ENCODE measurements around the gene ANKRD36C. TPM values are rescaled to one million over a fixed set of nuclear protein-coding genes. Genes with fewer than 3 reads are reported as not detected.
"Not testable (repeated sequence)": the region's sequence is repeated elsewhere in the genome, so short reads cannot be mapped to it uniquely, and the experiment has no call there.

The ANKRD36C gene
- total RNA-seq, 1 donor from 2014 or later, result 37.6 TPM

DNA sequence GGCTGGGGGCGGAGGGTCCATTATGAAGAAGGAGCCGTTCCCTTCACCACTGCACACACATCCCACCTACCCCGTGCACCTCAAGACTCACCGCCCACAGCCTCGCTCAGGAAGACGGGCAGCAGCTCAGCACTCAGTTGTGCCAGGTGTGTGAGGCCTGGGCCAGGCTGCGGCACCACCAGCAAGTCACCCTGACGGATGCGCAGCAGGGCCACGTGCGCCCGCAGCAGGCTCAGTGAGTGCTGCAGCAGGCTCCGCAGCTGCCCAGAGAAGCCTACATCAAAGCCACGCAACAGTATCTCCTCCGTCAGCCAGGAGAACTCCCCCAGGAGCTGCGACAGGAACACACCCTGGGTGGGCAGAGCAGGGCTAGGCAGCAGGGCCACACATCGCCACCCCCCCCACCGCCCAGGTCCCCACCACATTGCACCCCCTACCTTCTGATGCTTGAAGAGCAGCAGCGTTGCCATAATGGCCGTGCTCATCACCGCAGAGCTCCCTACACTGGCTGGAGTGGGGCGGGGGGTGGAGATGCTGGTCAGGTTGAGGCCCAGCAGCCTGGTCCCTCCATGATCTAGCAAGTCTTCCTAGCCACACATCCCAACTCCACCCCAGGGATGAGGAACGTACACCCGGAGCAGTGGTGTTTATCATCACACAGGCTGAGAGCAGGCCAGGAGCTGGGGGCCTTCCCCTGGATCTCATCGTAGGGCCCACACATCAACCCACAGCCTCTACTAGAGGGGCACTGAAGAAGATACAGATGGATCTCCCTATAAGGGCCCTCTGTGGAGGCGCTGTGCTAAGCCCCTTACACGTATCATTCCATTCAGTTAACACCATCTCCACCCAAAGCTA lies 32.9 kb upstream of the ANKRD36C start:
- peaks cover 4% of the 10 kb centered on the region for H3K27me3 Mint-ChIP-seq (ENCODE audit: unreplicated experiment)
- no peak for DNase-seq (ENCODE audit: low spot score)
- TF ChIP-seq, protein P1, sequence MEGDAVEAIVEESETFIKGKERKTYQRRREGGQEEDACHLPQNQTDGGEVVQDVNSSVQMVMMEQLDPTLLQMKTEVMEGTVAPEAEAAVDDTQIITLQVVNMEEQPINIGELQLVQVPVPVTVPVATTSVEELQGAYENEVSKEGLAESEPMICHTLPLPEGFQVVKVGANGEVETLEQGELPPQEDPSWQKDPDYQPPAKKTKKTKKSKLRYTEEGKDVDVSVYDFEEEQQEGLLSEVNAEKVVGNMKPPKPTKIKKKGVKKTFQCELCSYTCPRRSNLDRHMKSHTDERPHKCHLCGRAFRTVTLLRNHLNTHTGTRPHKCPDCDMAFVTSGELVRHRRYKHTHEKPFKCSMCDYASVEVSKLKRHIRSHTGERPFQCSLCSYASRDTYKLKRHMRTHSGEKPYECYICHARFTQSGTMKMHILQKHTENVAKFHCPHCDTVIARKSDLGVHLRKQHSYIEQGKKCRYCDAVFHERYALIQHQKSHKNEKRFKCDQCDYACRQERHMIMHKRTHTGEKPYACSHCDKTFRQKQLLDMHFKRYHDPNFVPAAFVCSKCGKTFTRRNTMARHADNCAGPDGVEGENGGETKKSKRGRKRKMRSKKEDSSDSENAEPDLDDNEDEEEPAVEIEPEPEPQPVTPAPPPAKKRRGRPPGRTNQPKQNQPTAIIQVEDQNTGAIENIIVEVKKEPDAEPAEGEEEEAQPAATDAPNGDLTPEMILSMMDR (IDR thresholded peaks at IDR 0.05; ENCODE audit: unreplicated experiment), result no peak
- H3K27ac Mint-ChIP-seq (ENCODE audit: unreplicated experiment), result no peak overlapping the region
- H3K4me3 Mint-ChIP-seq (ENCODE audit: unreplicated experiment), result no peak overlapping the region
- no peaks in the 10 kb centered on the region for H3K9me3 Mint-ChIP-seq (ENCODE audit: unreplicated experiment)
- H3K36me3 Mint-ChIP-seq (ENCODE audit: low read depth, unreplicated experiment), result no peaks in the 10 kb centered on the region
- no peaks in the 10 kb centered on the region for H3K4me1 Mint-ChIP-seq (ENCODE audit: unreplicated experiment)

DNA sequence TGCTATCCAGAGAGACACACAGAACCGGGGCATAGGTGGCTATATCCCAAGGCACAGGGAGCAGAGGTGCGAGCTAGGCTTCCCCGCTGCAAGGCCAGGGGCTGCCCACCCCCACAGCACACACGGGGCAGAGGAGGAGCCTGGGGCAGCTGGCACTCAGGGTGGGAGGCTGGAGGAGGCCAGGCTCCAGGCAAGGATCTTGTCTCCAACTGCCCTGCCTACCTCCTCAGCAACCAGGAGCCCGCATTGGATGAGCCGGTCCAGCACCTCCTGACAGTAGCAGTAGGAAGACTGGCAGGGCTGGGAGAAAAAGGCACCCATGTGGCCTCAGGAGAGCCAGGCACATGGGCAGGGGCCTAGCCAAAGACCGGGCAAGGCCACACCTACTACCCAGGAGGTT lies 32.1 kb upstream of the ANKRD36C start:
- not testable (repeated sequence) for H3K4me1 Mint-ChIP-seq (ENCODE audit: unreplicated experiment); H3K36me3 Mint-ChIP-seq (ENCODE audit: low read depth, unreplicated experiment); H3K9me3 Mint-ChIP-seq (ENCODE audit: unreplicated experiment); H3K4me3 Mint-ChIP-seq (ENCODE audit: unreplicated experiment); DNase-seq (ENCODE audit: low spot score); H3K27ac Mint-ChIP-seq (ENCODE audit: unreplicated experiment); H3K27me3 Mint-ChIP-seq (ENCODE audit: unreplicated experiment)

DNA sequence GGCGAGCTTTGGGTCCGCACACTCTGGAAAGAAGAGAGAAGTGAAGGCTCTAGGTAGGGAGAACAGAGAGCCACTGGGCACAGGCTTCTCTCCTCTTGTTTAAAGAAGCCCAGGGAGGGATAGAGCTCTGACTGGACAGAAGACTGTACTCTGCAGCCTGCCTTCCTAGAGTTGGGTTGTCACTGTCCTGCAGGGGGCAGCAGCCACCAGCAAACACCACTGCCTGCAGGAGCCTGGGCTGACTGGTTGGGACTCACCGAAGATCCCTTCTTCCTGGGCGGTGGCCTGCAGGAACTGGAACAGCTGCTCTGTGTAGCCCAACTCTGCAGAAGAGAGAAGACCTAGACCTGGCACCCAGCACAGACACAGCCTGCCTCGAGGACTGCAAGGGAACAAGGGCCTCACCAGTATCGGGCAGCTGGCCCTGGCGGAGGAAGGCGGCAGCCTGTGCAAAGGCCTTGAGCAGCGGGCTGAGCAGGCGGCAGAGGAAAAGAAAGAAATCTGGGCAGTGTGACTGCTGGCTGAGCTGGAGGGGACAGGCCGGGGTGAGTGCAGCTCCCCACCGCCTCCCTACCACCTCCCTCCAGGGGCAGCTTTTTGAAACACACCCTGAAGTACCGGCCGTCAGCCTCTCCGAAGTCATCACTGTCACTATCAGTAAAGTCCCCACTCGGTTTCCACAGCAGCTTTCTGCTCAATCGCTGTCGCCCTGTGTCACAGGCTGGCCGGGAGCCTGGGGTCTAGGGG lies 31.2 kb upstream of the ANKRD36C start:
- not testable (repeated sequence) for H3K4me1 Mint-ChIP-seq (ENCODE audit: unreplicated experiment); H3K4me3 Mint-ChIP-seq (ENCODE audit: unreplicated experiment); H3K27me3 Mint-ChIP-seq (ENCODE audit: unreplicated experiment); H3K27ac Mint-ChIP-seq (ENCODE audit: unreplicated experiment); H3K36me3 Mint-ChIP-seq (ENCODE audit: low read depth, unreplicated experiment); H3K9me3 Mint-ChIP-seq (ENCODE audit: unreplicated experiment)
- TF ChIP-seq, protein P1 (IDR thresholded peaks at IDR 0.05; ENCODE audit: unreplicated experiment), result peak; percentile 61
- peak; percentile 89 for DNase-seq (ENCODE audit: low spot score)

DNA sequence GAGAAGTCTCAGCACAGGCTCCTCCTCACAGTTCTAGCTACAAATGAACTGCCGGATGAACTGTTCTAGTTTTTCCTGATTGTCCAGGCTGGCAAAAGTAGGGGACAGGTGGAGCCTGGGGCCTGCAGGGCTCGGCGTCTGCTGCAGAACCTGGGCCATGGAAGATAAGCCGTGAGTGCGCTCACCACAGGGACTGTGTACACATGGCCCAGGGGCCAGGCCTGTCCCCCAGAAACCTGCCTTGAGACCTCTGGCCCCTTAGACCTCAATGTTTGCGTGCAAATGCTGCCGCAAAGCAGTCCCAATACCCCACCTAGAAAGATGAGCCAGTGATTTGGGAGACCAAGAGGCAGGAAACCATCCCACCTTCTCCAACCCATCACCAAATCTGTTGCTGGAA lies 30.5 kb upstream of the ANKRD36C start:
- H3K9me3 Mint-ChIP-seq (ENCODE audit: unreplicated experiment); H3K27ac Mint-ChIP-seq (ENCODE audit: unreplicated experiment); DNase-seq (ENCODE audit: low spot score); H3K4me1 Mint-ChIP-seq (ENCODE audit: unreplicated experiment); H3K36me3 Mint-ChIP-seq (ENCODE audit: low read depth, unreplicated experiment); H3K27me3 Mint-ChIP-seq (ENCODE audit: unreplicated experiment); H3K4me3 Mint-ChIP-seq (ENCODE audit: unreplicated experiment): not testable (repeated sequence)

DNA sequence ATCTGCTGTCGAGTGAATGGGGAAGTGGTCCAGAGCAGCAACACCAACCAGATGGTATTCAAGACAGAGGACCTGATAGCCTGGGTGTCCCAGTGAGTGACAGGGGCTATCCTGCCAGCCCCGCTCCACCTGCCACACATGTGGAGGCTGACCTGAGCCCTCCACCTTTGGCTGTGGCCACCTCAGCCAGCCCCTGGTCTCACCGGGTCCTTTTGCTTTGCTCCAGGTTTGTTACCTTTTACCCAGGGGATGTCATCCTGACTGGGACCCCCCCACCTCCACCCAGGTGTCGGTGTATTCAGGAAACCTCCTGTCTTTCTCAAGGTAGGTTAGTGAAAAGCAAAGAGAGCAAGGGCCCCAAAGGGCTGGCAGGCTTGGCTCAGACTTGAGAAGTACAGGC lies 29.5 kb upstream of the ANKRD36C start:
- not testable (repeated sequence) for H3K27me3 Mint-ChIP-seq (ENCODE audit: unreplicated experiment); H3K27ac Mint-ChIP-seq (ENCODE audit: unreplicated experiment); H3K9me3 Mint-ChIP-seq (ENCODE audit: unreplicated experiment); H3K4me1 Mint-ChIP-seq (ENCODE audit: unreplicated experiment); DNase-seq (ENCODE audit: low spot score); H3K4me3 Mint-ChIP-seq (ENCODE audit: unreplicated experiment); H3K36me3 Mint-ChIP-seq (ENCODE audit: low read depth, unreplicated experiment)

DNA sequence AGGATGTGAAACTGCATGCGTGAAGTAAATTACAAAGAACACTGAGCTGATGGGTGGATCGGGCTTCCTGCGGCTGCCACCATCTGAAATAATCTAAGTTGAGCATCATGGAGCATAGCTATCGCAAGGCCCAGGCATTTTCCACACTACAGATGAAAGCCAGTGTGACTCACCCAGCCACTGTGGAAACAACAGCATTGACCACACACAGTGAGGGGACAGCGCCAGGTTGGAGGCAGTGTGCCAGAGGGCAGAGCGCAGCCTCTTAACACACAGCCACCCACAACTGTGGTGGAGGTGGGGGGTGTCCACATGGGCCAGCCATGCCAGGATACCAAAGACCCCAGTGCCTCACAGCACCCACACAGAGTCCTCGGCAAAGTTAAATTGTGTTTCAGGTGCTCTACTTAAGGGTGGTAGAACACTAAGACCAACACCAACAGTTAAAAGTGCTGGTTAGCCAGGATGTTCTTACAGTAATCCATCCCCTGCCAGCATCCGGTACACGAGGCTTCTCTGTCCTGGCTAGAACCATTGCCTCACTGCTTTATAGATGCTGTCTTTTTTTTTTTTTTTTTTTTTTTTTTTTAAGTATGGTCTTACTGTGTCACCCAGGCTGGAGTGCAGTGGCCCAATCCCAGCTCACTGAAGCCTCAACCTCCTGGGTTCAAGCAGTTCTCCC lies 28.4 kb upstream of the ANKRD36C start:
- H3K27me3 Mint-ChIP-seq (ENCODE audit: unreplicated experiment); H3K4me1 Mint-ChIP-seq (ENCODE audit: unreplicated experiment); DNase-seq (ENCODE audit: low spot score); H3K27ac Mint-ChIP-seq (ENCODE audit: unreplicated experiment); H3K4me3 Mint-ChIP-seq (ENCODE audit: unreplicated experiment); H3K36me3 Mint-ChIP-seq (ENCODE audit: low read depth, unreplicated experiment); H3K9me3 Mint-ChIP-seq (ENCODE audit: unreplicated experiment): not testable (repeated sequence)

DNA sequence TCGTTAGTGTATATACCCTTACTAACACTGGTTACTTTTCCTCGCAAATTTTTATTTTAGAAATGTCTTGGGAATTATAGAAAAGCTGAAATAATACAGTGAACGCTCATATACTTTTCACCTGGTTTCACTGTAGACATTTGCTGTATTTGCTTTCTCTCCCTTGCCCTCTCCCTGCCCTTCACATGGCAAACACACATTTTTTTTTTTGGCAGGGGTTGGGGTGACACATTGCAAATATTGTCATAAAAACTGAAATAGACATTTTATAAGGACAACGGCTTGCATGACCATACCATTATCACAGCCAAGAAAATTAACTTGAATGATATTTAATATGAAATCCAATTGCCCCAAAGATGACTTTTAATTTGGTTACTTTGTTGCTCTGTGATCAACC lies 24.7 kb upstream of the ANKRD36C start:
- not testable (repeated sequence) for H3K36me3 Mint-ChIP-seq (ENCODE audit: low read depth, unreplicated experiment); H3K4me3 Mint-ChIP-seq (ENCODE audit: unreplicated experiment); DNase-seq (ENCODE audit: low spot score); H3K27me3 Mint-ChIP-seq (ENCODE audit: unreplicated experiment); H3K4me1 Mint-ChIP-seq (ENCODE audit: unreplicated experiment); H3K27ac Mint-ChIP-seq (ENCODE audit: unreplicated experiment); H3K9me3 Mint-ChIP-seq (ENCODE audit: unreplicated experiment)

DNA sequence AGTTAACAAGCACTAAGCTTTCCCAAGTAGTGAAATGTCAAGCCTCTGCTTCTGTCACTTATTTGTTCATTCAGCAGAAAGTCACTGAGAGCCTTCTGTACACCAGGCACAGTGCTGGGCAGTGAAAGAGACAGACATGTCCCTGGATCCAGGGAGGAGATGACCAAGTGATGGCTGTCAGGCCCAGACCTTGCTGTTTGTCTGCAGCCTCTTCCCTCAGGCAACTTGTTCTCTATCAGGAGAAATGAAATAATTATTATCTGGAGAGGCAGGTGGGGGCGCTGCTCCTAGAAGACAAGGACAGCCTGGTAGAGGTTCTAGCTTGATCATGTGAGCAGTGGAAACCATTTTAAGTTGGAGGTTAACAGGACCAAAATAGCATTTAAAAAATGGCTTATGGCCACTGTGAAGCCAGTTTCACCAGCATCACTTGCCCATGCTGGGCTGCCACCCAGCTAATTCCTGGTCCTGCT lies 21.2 kb upstream of the ANKRD36C start:
- not testable (repeated sequence) for H3K27ac Mint-ChIP-seq (ENCODE audit: unreplicated experiment); DNase-seq (ENCODE audit: low spot score); H3K4me3 Mint-ChIP-seq (ENCODE audit: unreplicated experiment); H3K4me1 Mint-ChIP-seq (ENCODE audit: unreplicated experiment); H3K27me3 Mint-ChIP-seq (ENCODE audit: unreplicated experiment); H3K9me3 Mint-ChIP-seq (ENCODE audit: unreplicated experiment); H3K36me3 Mint-ChIP-seq (ENCODE audit: low read depth, unreplicated experiment)

DNA sequence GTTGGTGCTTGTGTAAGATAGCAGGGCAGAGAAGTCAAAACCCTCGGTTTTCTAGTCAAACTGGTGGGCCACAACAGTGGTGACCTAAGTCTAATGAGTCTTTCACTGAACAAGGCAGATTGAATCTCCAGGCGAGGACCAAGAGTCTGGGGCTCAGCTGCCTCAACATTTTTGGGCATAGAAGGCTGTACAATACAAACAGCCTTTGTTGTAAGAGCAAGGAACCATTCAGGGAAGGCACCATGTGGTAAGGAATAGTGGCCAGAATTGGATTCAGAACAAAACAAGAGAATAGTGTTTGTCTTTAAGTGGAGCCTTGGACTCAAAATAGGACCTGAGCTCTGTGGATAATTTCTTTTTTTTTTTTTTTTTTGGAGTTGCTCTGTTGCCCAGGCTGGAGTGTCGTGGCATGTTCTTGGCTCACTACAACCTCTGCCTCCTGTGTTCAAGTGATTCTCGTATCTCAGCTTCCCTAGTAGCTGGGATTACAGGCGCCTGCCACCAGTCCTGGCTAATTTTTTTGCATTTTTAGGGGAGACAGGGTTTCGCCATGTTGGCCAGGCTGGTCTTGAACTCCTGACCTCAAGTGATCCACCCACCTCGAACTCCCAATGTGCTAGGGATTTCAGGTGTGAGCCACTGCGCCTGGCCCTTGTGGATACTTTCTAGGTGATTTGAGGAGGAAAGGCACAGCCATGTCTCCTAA lies 20.6 kb upstream of the ANKRD36C start:
- not testable (repeated sequence) for H3K4me3 Mint-ChIP-seq (ENCODE audit: unreplicated experiment); H3K27ac Mint-ChIP-seq (ENCODE audit: unreplicated experiment); H3K36me3 Mint-ChIP-seq (ENCODE audit: low read depth, unreplicated experiment)

More for the DNA sequence above, 20.6 kb upstream of the ANKRD36C start:
- H3K4me1 Mint-ChIP-seq (ENCODE audit: unreplicated experiment); H3K9me3 Mint-ChIP-seq (ENCODE audit: unreplicated experiment); H3K27me3 Mint-ChIP-seq (ENCODE audit: unreplicated experiment); DNase-seq (ENCODE audit: low spot score): not testable (repeated sequence)
